Stimulated activated naive CD4-positive, alpha-beta T cell (primary cell): ENCODE results near the gene TNS2.

Experiments
- DNase-seq, 6 experiments: peaks; one replicate each; lab custom pipeline; 2025; lab: John Stamatoyannopoulos, UW

Gene TNS2

GRCh38 chr12:53113951-53114350 lies 64.1 kb downstream of the TNS2 start:
- no peak for DNase-seq
